Calu3 (cell line): ENCODE measurements around the gene BCKDHA. TPM values are rescaled to one million over a fixed set of nuclear protein-coding genes. Genes with fewer than 3 reads are reported as not detected.
"Not testable (repeated sequence)": the region's sequence is repeated elsewhere in the genome, so short reads cannot be mapped to it uniquely, and the experiment has no call there.

Experiments
- BruUV-seq: library from RNA; stranded (reverse); fragments of 400-500 nt; replicated peaks from 2 replicates; lab custom pipeline; 2021; lab: Mats Ljungman, UMichigan
- CTCF ChIA-PET: fragments of 300-600 bp; sonication (Branson Sonifier 250); formaldehyde crosslinking; loops from one replicate; lab custom pipeline; 2022; ENCODE audit warnings: antibody characterized with exemption; lab: Charles Lee
- DNase-seq: peaks from one replicate; pipeline ENCODE4 v3.0.0; 2022
- H3K27ac Mint-ChIP-seq: one replicate; pipeline ENCODE4 v1.8.0; 2022; ENCODE audit warnings: mixed read lengths; ENCODE audit not compliant: unreplicated experiment
- H3K27me3 Mint-ChIP-seq: one replicate; pipeline ENCODE4 v1.8.0; 2022; ENCODE audit warnings: mixed read lengths; ENCODE audit not compliant: unreplicated experiment
- H3K36me3 Mint-ChIP-seq: one replicate; pipeline ENCODE4 v1.8.0; 2022; ENCODE audit warnings: mild to moderate bottlenecking, moderate library complexity, mixed read lengths; ENCODE audit not compliant: insufficient read depth, unreplicated experiment
- H3K4me1 Mint-ChIP-seq: one replicate; pipeline ENCODE4 v1.8.0; 2022; ENCODE audit warnings: mild to moderate bottlenecking, low read depth, mixed read lengths; ENCODE audit not compliant: unreplicated experiment
- H3K4me3 Mint-ChIP-seq: one replicate; pipeline ENCODE4 v1.8.0; 2022; ENCODE audit warnings: mild to moderate bottlenecking, low read depth, moderate library complexity, mixed read lengths; ENCODE audit not compliant: unreplicated experiment
- H3K9me3 Mint-ChIP-seq: one replicate; pipeline ENCODE4 v1.8.0; 2022; ENCODE audit warnings: low read depth, mixed read lengths; ENCODE audit not compliant: unreplicated experiment
- CTCF ChIP-seq: fragments of 200-600 bp; IDR thresholded peaks from one replicate; pipeline ENCODE4 v1.8.0; 2022; ENCODE audit warnings: antibody characterized with exemption; ENCODE audit not compliant: unreplicated experiment
- intact Hi-C: fragments of 100-400 bp; cut with micrococcal nuclease; formaldehyde crosslinking; loops from one replicate; pipeline ENCODE4 v1.10.0; 2022; ENCODE audit not compliant: unreplicated experiment
- total RNA-seq: library from RNA; stranded (reverse); gene quantifications from 2 replicates; pipeline ENCODE4 v1.2.3, GENCODE V29; 2022

Gene BCKDHA
- total RNA-seq, 1 experiment from 2014 or later = 19.8 TPM

GRCh38 chr19:41369769-41370168, 27.8 kb upstream of the BCKDHA start:
- no peak for DNase-seq
- H3K27ac Mint-ChIP-seq = no peak overlapping the region
- no TSS peak for BruUV-seq
- no peak for TF ChIP-seq CTCF
- intact Hi-C loops = no loop called here
- peaks cover 8% of the 10 kb centered on the region for H3K36me3 Mint-ChIP-seq
- H3K9me3 Mint-ChIP-seq = no peaks in the 10 kb centered on the region
- H3K4me3 Mint-ChIP-seq = no peak overlapping the region
- CTCF ChIA-PET = no interaction called here
- H3K27me3 Mint-ChIP-seq = no peaks in the 10 kb centered on the region
- H3K4me1 Mint-ChIP-seq = peaks cover 32% of the 10 kb centered on the region

- H3K27me3 Mint-ChIP-seq, CTCF ChIA-PET, DNase-seq, intact Hi-C loops, H3K27ac Mint-ChIP-seq, H3K4me3 Mint-ChIP-seq, H3K9me3 Mint-ChIP-seq, H3K36me3 Mint-ChIP-seq, BruUV-seq: not testable (repeated sequence)
- peaks cover 30% of the 10 kb centered on the region for H3K4me1 Mint-ChIP-seq
These were observed 26.5 kb upstream of the BCKDHA start for GRCh38 chr19:41371119-41371518.

- no peak overlapping the region for H3K27ac Mint-ChIP-seq
- CTCF ChIA-PET = no interaction called here
- H3K27me3 Mint-ChIP-seq = no peaks in the 10 kb centered on the region
- no peak for DNase-seq
- peaks cover 11% of the 10 kb centered on the region for H3K36me3 Mint-ChIP-seq
- no peaks in the 10 kb centered on the region for H3K9me3 Mint-ChIP-seq
- intact Hi-C loops = no loop called here
- BruUV-seq = no TSS peak
- no peak overlapping the region for H3K4me3 Mint-ChIP-seq
- TF ChIP-seq CTCF = no peak
- H3K4me1 Mint-ChIP-seq = peaks cover 30% of the 10 kb centered on the region
These were observed 26.1 kb upstream of the BCKDHA start for GRCh38 chr19:41371541-41371940.

GRCh38 chr19:41372501-41372900, 25.1 kb upstream of the BCKDHA start:
- DNase-seq = no peak
- CTCF ChIA-PET = interaction anchor here (0.6 kb wide), 2 partner anchors 467 to 1320 kb away, joined by 3 to 4 read pairs; no protein-coding TSS in a partner anchor
- no TSS peak for BruUV-seq

More at GRCh38 chr19:41372501-41372900, 25.1 kb upstream of the BCKDHA start:
- H3K4me1 Mint-ChIP-seq = peaks cover 30% of the 10 kb centered on the region
- H3K27me3 Mint-ChIP-seq = no peaks in the 10 kb centered on the region
- no peak overlapping the region for H3K27ac Mint-ChIP-seq
- intact Hi-C loops = no loop called here
- H3K9me3 Mint-ChIP-seq = no peaks in the 10 kb centered on the region
- TF ChIP-seq CTCF = no peak
- H3K4me3 Mint-ChIP-seq = no peak overlapping the region
- peaks cover 20% of the 10 kb centered on the region for H3K36me3 Mint-ChIP-seq
